Bronchial epithelial cell (primary cell): ENCODE data around the gene AOPEP. TPM values are rescaled to one million over a fixed set of nuclear protein-coding genes. Genes with fewer than 3 reads are reported as not detected.
"Not testable (repeated sequence)": the region's sequence is repeated elsewhere in the genome, so short reads cannot be mapped to it uniquely, and the experiment has no call there.

ENCODE experiments used
- DNase-seq: peaks from one replicate; pipeline ENCODE4 v3.0.0-alpha.2; 2010; ENCODE audit warnings: low read depth
- FAIRE-seq: peaks from 2 replicates; lab custom pipeline; 2011; peaks lifted over from hg19 to GRCh38; lab: Jason Lieb, UNC
- H3K27me3 ChIP-seq: 2 replicates; pipeline ENCODE4 v1.5.1; 2011; ENCODE audit warnings: low read length; ENCODE audit not compliant: control insufficient read depth, insufficient read depth
- H3K36me3 ChIP-seq: 2 replicates; pipeline ENCODE4 v1.5.1; 2011; ENCODE audit warnings: low read length; ENCODE audit not compliant: control insufficient read depth, insufficient read depth
- H3K4me3 ChIP-seq: 2 replicates; pipeline ENCODE4 v1.5.1; 2011; ENCODE audit warnings: mild to moderate bottlenecking, low read depth, low read length, control low read depth
- CTCF ChIP-seq: IDR thresholded peaks from 2 replicates; pipeline ENCODE4 v1.5.1; 2011; ENCODE audit warnings: mild to moderate bottlenecking, moderate library complexity, low read length, control low read depth, inconsistent platforms; ENCODE audit not compliant: insufficient read depth, severe bottlenecking
- total RNA-seq: library from RNA; depleted of rRNA; stranded (reverse); fragments of >200 nt; gene quantifications from 2 replicates; pipeline ENCODE4 v1.2.1, GENCODE V29; 2014

Gene AOPEP
- total RNA-seq, 1 donor from 2014 or later = 91.1 TPM

GRCh38 chr9:94870793-94871558 is 144.5 kb downstream of the AOPEP start:
- no peak for TF ChIP-seq CTCF
- Histone ChIP-seq H3K4me3 (no peak overlapping the region), H3K36me3 (no peaks in the 10 kb centered on the region), H3K27me3 (no peaks in the 10 kb centered on the region)
- DNase-seq (peak; percentile 57), FAIRE-seq (no peak)

DNA sequence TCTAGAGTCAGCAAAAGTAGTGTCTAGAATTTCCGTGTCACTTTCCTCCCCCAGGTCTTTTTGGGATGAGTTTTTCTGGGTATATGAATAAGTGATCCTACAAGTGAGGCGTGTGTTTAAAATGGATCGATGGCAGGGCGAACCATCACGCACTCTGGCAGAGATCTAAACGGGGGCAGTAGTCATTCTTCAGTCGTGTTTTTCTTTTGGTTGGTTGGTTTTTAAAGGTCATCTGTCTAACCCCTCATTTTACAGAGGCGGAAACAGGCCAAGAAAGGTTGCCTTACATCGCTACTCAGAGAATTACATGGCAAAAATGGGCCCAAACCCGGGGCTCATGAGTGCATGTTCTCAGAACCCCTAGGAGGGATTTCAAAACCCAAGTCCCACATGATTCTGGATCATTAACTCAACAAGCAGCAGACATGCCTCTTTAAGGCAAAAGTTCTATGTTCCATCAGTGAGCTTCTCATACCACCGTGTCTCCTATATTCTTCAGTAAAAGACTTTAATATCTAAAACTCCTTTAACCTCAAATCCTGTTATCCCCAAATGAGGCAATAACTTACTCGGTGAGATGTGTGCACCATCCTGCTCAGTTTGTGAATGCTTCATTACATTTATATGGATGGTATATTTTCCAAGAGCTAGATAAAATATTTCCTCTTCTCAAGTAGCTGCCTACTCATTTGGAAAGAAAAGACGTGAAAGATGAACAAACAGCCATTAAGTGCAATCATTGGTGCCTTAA is 145.8 kb downstream of the AOPEP start:
- FAIRE-seq (no peak), DNase-seq (no peak)
- no peak for TF ChIP-seq CTCF
- Histone ChIP-seq H3K4me3 (no peak overlapping the region), H3K27me3 (no peaks in the 10 kb centered on the region), H3K36me3 (no peaks in the 10 kb centered on the region)

DNA sequence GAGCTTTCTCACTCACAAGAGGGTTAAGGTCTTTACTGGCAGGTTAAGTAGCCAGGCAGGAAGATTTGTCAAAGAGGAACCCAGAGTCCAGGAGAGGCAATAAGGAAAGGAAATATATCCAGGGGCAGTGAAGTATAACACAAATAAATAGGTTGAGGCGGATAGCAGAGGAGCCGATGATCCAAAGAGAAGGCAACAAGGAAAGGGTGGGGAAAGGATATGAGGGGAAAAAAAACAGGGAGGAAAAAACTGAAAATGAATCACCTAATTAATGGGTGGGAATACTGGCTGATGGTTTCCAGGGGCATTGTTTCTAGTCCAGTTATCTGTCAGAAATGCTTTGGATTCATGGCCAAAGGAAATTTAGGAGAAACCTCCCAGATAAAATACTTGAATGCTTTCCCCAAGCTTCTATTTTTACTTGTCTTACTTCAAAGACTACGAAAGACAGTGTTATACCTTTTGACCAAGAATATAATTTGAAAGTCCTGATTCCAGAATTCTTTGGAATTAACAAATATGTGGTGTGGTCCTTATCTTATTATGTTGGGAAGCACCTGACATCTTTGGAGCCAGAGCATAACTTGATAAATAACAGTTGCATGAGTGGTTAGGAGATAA is 146.5 kb downstream of the AOPEP start:
- H3K4me3 ChIP-seq = no peak overlapping the region
- FAIRE-seq = no peak

DNA sequence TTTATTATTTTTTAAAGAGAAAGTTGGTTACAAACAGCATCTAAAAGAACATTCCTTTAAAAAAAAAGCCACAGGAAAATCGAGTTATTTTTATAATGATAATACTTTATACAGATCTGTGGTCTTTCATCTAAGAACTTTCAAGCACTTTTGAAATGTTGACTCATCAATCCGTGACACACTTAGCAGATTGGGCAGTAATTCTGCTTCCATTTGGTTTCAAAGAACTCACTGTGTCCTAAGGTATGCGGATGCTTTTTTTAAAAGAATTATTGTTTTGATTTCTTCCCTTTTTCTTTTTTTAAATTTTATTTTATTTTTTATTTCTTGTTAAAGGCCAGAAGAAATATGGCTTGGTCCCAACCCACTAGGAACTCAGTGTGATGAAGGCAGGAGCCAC is 147.8 kb downstream of the AOPEP start:
- H3K4me3 ChIP-seq = no peak overlapping the region
- no peaks in the 10 kb centered on the region for H3K27me3 ChIP-seq
- TF ChIP-seq CTCF = no peak
- H3K36me3 ChIP-seq = no peaks in the 10 kb centered on the region
- DNase-seq = peak; percentile 82
- no peak for FAIRE-seq

More for the DNA sequence above, 146.5 kb downstream of the AOPEP start:
- DNase-seq = no peak
- TF ChIP-seq CTCF = no peak
- Histone ChIP-seq H3K36me3 (no peaks in the 10 kb centered on the region), H3K27me3 (no peaks in the 10 kb centered on the region)

- H3K36me3 ChIP-seq = no peaks in the 10 kb centered on the region
- no peak for TF ChIP-seq CTCF
- FAIRE-seq = no peak
Observed at GRCh38 chr9:94875300-94876020, 149.0 kb downstream of the AOPEP start.

GRCh38 chr9:94878804-94879203 is 152.3 kb downstream of the AOPEP start:
- not testable (repeated sequence) for FAIRE-seq, H3K4me3 ChIP-seq, H3K27me3 ChIP-seq, H3K36me3 ChIP-seq, DNase-seq

More at GRCh38 chr9:94875300-94876020, 149.0 kb downstream of the AOPEP start:
- no peak overlapping the region for H3K4me3 ChIP-seq
- DNase-seq = no peak
- no peaks in the 10 kb centered on the region for H3K27me3 ChIP-seq
